Adrenal gland (tissue), 5 donors: ENCODE data around the gene RSRC1.

Experiments
- CTCF ChIP-seq, 6 experiments: fragments of 450-650 bp in 4 of 6; fragments of 200-600 bp in 2 of 6; sonication (generic) in 1 of 6; IDR thresholded peaks; 1 replicate in 5 of 6; 2 replicates in 1 of 6; pipeline versions ENCODE4 v1.5.1 to v1.8.0; 2016 to 2021; ENCODE audit warnings: antibody characterized with exemption in 6 of 6, mild to moderate bottlenecking in 2 of 6, moderate library complexity in 1 of 6
- POLR2A ChIP-seq, 2 donors: fragments of 450-650 bp; IDR thresholded peaks; one replicate each; pipeline ENCODE4 v1.6.1; 2017; ENCODE audit warnings: antibody characterized with exemption in 2 of 2, mild to moderate bottlenecking in 2 of 2, moderate library complexity in 1 of 2
- donor health status: DM: no; HTN: no; CAD: no.

GRCh38 chr3:158402590-158402989, 292.7 kb downstream of the RSRC1 start:
- no peak for TF ChIP-seq CTCF (IDR thresholded peaks at IDR 0.05)
- no peak for TF ChIP-seq POLR2A (IDR thresholded peaks at IDR 0.05)
